22Rv1 (cell line): Measurements from ENCODE around the gene DDR2.

Experiments
- H3K27ac ChIP-seq: fragments of 450-650 bp; 2 replicates; pipeline ENCODE4 v1.5.1; 2017
- CTCF ChIP-seq: fragments of 450-650 bp; IDR thresholded peaks from 2 replicates; pipeline ENCODE4 v1.5.1; 2017; ENCODE audit warnings: mild to moderate bottlenecking
- ZFX ChIP-seq: fragments of 450-650 bp; IDR thresholded peaks from 2 replicates; pipeline ENCODE4 v1.6.1; 2017; ENCODE audit warnings: antibody characterized with exemption, borderline replicate concordance

The DDR2 gene

DNA sequence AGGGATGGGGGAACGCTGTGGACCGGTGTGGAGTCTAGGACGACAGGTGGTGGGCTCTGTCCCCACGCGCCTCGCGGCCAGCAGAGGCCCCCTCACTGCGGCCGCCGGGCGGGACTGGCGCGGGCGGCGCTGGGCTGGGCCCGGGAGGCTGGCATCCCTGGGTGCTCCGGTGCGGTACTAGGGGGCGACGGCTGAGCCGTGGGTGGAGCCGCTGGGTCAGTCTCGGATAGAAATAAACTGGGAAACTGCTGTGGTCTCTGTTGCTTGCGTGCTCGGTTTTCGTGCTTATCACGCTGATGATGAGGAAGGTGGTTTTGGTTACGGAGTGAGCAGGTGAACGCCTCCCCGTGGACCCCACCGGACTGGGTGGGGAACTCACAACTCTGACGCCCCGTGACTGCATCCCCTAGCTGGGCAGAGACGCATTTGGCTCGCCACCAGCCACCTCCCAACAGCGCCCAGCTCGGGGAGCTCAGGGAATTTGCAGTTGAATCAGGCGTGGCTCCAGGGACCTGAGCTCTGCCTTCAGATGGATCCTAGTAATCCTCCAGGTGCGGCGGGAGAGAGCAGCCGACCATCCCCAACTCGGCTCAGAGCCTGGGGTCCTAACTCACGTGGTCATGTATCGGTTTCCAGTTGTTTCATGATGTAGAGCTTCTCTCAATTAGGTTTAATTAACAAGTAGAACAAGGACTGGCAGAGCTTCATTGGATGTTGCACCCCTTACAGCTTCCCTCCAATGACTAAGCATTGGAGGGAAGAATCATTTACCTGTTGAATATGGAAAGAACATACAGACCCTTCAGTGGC, 190.3 kb downstream of the DDR2 start:
- TF ChIP-seq ZFX = no peak
- no peak for TF ChIP-seq CTCF
- no peak overlapping the region for H3K27ac ChIP-seq

GRCh38 chr1:162823231-162823630, 191.0 kb downstream of the DDR2 start:
- no peak overlapping the region for H3K27ac ChIP-seq

DNA sequence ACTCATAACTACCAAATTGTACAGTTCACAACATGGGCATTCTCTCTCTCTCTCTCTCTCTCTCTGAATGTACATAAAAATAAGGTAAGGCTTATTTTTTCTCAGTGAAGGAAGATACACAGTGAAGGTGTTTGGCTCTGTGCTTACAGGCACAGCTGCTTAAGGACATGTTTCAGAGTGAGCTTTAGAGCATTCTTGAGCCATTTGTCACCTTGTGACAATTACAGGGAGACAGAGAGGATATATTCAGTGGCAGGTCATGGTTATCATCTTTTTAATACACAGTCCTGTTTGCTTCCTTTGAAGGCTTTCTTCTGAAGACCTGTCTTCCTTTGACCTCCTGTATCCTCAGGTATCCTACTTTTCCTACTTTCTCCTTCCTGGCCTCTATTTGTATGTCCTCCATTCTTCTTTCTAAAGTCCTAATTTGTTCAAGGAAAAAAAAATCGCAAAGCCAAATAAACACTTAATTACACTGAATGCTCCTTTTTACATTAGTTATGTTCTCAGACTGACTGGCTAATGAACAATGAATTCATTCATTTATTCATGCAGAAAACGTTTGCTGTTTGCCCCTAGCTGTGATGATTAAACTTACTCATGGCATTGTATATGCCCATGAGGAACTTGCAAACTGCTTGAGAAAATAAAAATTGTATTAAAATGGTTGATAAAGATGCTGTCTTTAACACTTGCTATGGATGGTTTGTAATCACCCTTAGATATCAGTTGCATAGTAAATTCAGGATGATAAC, 191.7 kb downstream of the DDR2 start:
- H3K27ac ChIP-seq = no peak overlapping the region
- TF ChIP-seq ZFX (no peak), CTCF (no peak)

More at GRCh38 chr1:162823231-162823630, 191.0 kb downstream of the DDR2 start:
- no peak for TF ChIP-seq CTCF
- TF ChIP-seq ZFX = no peak

- no peak overlapping the region for H3K27ac ChIP-seq
- TF ChIP-seq ZFX (no peak), CTCF (no peak)
These were observed 197.0 kb downstream of the DDR2 start for GRCh38 chr1:162829268-162829667.

DNA sequence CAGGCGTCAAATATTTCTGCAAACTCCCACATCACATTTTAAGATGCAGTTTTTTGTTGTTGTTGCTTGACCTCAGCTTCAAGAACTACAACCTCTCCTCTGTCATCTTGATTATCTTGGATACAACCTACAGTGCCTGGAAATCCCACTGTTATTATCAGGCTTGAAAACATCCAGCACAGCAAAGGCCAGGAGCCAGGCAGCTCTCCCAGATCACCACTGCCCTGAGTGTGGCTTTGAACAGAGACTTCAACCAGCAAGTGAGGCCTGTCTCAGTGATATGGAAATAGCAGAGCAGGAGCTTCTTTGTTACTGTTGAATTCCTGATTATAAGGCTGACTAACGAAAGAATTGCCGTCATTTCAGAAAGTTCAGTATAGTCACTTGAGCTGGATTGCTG, 200.2 kb downstream of the DDR2 start:
- TF ChIP-seq CTCF = no peak
- no peak for TF ChIP-seq ZFX
- no peak overlapping the region for H3K27ac ChIP-seq

DNA sequence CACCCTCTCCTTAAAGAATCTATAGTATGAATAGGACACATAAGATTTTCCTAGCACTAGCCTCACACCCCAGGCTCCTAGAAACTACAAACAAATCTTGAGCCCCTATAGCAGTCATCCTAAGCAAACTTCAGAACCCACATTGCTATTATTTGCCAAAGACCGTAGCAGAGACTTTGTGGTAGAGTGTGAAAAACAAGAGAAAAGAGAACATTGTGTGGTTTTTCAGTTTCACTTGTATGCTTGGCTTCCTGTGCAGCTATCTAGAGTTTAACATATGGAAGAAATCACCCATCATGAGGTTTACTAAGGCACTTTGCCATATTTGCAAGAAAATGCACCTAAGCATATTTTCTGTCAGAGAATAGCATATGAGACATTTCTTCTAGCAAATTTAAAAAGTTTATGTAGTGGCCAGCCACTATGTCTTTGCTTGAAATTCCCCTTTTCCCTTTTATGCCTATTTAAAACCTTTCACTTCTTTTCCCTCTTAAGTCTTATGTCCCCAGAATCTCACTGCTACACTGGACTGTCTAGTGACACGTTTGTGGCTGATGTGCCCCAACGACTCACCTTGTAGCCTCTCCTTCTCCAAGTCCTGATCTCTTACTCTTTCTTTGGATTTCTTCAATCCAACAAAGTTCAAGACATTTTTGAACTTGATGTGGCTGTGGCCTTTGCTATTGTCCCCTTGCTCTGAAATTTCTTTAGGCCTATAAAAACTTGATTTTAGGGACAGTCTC, 203.1 kb downstream of the DDR2 start:
- no peak overlapping the region for H3K27ac ChIP-seq
- TF ChIP-seq CTCF = no peak
- TF ChIP-seq ZFX = no peak
